GM12891 (cell line): ENCODE results near the gene RAB23.

Experiments
- POLR2A ChIP-seq: IDR thresholded peaks from 2 replicates; pipeline ENCODE4 v1.6.1; 2011; ENCODE audit warnings: low read depth, low read length, control low read depth
- POLR2AphosphoS5 ChIP-seq: IDR thresholded peaks from 2 replicates; pipeline ENCODE4 v1.6.1; 2011; ENCODE audit warnings: low read depth, low read length, control low read depth
- SPI1 ChIP-seq: IDR thresholded peaks from 2 replicates; pipeline ENCODE4 v1.6.1; 2011; ENCODE audit warnings: low read depth, low read length, control low read depth
- TAF1 ChIP-seq: IDR thresholded peaks from 2 replicates; pipeline ENCODE4 v1.6.1; 2011; ENCODE audit warnings: low read depth, low read length, control low read depth

DNA sequence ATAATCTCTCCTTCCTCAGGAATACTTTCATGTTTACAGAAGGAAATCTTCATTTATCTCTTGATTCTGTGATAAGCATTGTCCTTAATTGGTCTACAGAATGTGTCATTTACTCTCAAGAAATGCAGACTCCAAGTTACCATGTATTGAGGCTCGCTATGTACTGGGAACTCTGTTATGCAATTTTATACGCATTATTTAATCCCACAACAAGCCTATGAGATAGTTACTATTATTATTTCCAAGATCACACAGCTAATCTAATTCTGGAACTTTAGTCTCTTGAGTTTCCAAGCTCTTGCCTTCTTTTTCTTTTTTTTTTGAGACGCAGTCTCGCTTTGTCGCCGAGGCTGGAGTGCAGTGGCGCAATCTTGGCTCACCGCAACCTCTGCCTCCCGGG, 30.0 kb upstream of the RAB23 start:
- TF ChIP-seq TAF1 (no peak), POLR2A (no peak), POLR2AphosphoS5 (no peak), SPI1 (no peak)
